HepG2 (cell line): ENCODE data around the gene ICAM2. TPM values are rescaled to one million over a fixed set of nuclear protein-coding genes. Genes with fewer than 3 reads are reported as not detected.

ENCODE experiments used
- ATAC-seq: fragments of 200-7000 bp; cut with Tn5 transposase; 3 replicates; pipeline ENCODE4 v1.9.1; 2020; ENCODE audit warnings: mild to moderate bottlenecking, moderate library complexity
- BruUV-seq: library from RNA; stranded (reverse); fragments of 400-500 nt; replicated peaks from 2 replicates; lab custom pipeline; 2021; lab: Mats Ljungman, UMichigan
- CTCF ChIA-PET: fragments of 300-600 bp; formaldehyde crosslinking; extraction: SDS; loops from one replicate; lab custom pipeline; 2021; ENCODE audit warnings: low total read pairs, inconsistent platforms, low intra/inter-chr PET ratio; lab: Yijun Ruan, JAX
- POLR2A ChIA-PET: fragments of 350-600 bp; sonication (Branson Sonifier 250); formaldehyde crosslinking; loops from one replicate; lab custom pipeline; 2020; ENCODE audit warnings: antibody characterized with exemption, inconsistent platforms; lab: Yijun Ruan, JAX
- DNase-seq: peaks from one replicate; pipeline ENCODE4 v3.0.0-alpha.2; 2015; ENCODE audit warnings: low spot score
- FAIRE-seq: peaks from 3 replicates; lab custom pipeline; 2011; peaks lifted over from hg19 to GRCh38; lab: Jason Lieb, UNC
- H2AFZ ChIP-seq: one replicate; pipeline ENCODE4 v1.6.1; 2011; ENCODE audit warnings: low read length, inconsistent platforms
- H3K27ac ChIP-seq: fragments of 300-600 bp; 3 replicates; pipeline ENCODE4 v1.8.0; 2011; ENCODE audit warnings: mixed run types, mild to moderate bottlenecking, mixed read lengths, low read length, inconsistent platforms; ENCODE audit not compliant: insufficient read depth; ENCODE audit errors: extremely low read length
- H3K27me3 ChIP-seq, 2 experiments: fragments of 200-600 bp in 1 of 2; 2 replicates in 1 of 2; 3 replicates in 1 of 2; pipeline versions ENCODE4 v1.6.0 to v1.8.0; 2011; ENCODE audit warnings: low read length in 2 of 2, mild to moderate bottlenecking in 2 of 2, moderate library complexity in 2 of 2, inconsistent platforms in 1 of 2; ENCODE audit not compliant: insufficient read depth in 2 of 2, control insufficient read depth in 1 of 2
- H3K36me3 ChIP-seq, 2 experiments: fragments of 200-600 bp in 1 of 2; replicated peaks in 1 of 2; 2 replicates in 1 of 2; 3 replicates in 1 of 2; pipeline versions ENCODE4 v1.5.1 to v1.8.0; 2011; ENCODE audit warnings: low read length in 2 of 2, inconsistent platforms in 1 of 2; ENCODE audit not compliant: insufficient read depth in 2 of 2, control insufficient read depth in 1 of 2
- H3K4me1 ChIP-seq: 2 replicates; pipeline ENCODE4 v1.5.1; 2012; ENCODE audit warnings: low read length, inconsistent platforms; ENCODE audit not compliant: insufficient read depth
- H3K4me2 ChIP-seq: 2 replicates; pipeline ENCODE4 v1.6.0; 2011; ENCODE audit warnings: low read depth, low read length, inconsistent platforms
- H3K4me3 ChIP-seq, 3 experiments: fragments of 200-600 bp in 1 of 3; sonication (generic), shearing (Covaris generic) in 1 of 3; replicated peaks in 1 of 3; 2 replicates each; pipeline ENCODE4 v1.5.1; 2011 to 2016; ENCODE audit warnings: low read length in 3 of 3, inconsistent platforms in 2 of 3, low read depth in 2 of 3, mild to moderate bottlenecking in 2 of 3, control low read depth in 1 of 3, mixed read lengths in 1 of 3; ENCODE audit not compliant: insufficient read depth in 1 of 3
- H3K79me2 ChIP-seq: one replicate; pipeline ENCODE4 v1.6.1; 2011; ENCODE audit warnings: low read length, inconsistent platforms; ENCODE audit not compliant: insufficient read depth
- H3K9ac ChIP-seq: 2 replicates; pipeline ENCODE4 v1.6.0; 2011; ENCODE audit warnings: mild to moderate bottlenecking, low read depth, low read length, inconsistent platforms; ENCODE audit not compliant: insufficient read depth
- H3K9me3 ChIP-seq: 2 replicates; pipeline ENCODE4 v1.5.1; 2012; ENCODE audit warnings: mild to moderate bottlenecking, low read length
- H4K20me1 ChIP-seq: 2 replicates; pipeline ENCODE4 v1.6.0; 2011; ENCODE audit warnings: inconsistent platforms, mild to moderate bottlenecking, low read length, moderate library complexity; ENCODE audit not compliant: insufficient read depth
- AFF4 ChIP-seq: sonication (generic); formaldehyde crosslinking; IDR thresholded peaks from 2 replicates; pipeline ENCODE4 v1.4.0; 2020; ENCODE audit warnings: missing genetic modification reagents
- ELF1 ChIP-seq: sonication (generic); formaldehyde crosslinking; IDR thresholded peaks from 2 replicates; pipeline ENCODE4 v1.4.0; 2020; ENCODE audit warnings: missing genetic modification reagents
- MIER3 ChIP-seq: IDR thresholded peaks from 2 replicates; pipeline ENCODE4 v1.6.1; 2016; ENCODE audit warnings: missing compliant biosample characterization, borderline replicate concordance
- NKX3-1 ChIP-seq: sonication (generic); formaldehyde crosslinking; IDR thresholded peaks from 2 replicates; pipeline ENCODE4 v1.5.0; 2020; ENCODE audit warnings: missing genetic modification reagents
- PPARG ChIP-seq: conservative IDR thresholded peaks from 2 replicates; pipeline ENCODE4 v1.6.1; 2016; ENCODE audit warnings: missing biosample characterization, missing genetic modification reagents
- RFX3 ChIP-seq: IDR thresholded peaks from 2 replicates; pipeline ENCODE4 v1.6.1; 2016; ENCODE audit warnings: missing biosample characterization, missing genetic modification reagents
- SNAPC2 ChIP-seq: sonication (generic); formaldehyde crosslinking; IDR thresholded peaks from 2 replicates; pipeline ENCODE4 v1.8.1; 2022; ENCODE audit warnings: mild to moderate bottlenecking, missing genetic modification reagents
- TGIF2 ChIP-seq: IDR thresholded peaks from 2 replicates; pipeline ENCODE4 v1.6.1; 2016; ENCODE audit warnings: control low read depth, missing compliant biosample characterization
- TP53 ChIP-seq: sonication (generic); formaldehyde crosslinking; conservative IDR thresholded peaks from 2 replicates; pipeline ENCODE4 v1.4.0; 2020; ENCODE audit warnings: missing genetic modification reagents
- YEATS4 ChIP-seq: sonication (generic); formaldehyde crosslinking; IDR thresholded peaks from 2 replicates; pipeline ENCODE4 v1.4.0; 2020; ENCODE audit warnings: missing genetic modification reagents, borderline replicate concordance
- ZFP1 ChIP-seq: IDR thresholded peaks from 2 replicates; pipeline ENCODE4 v1.6.1; 2016
- ZFP91 ChIP-seq: sonication (generic); formaldehyde crosslinking; IDR thresholded peaks from 2 replicates; pipeline ENCODE4 v1.9.0; 2022; ENCODE audit warnings: missing genetic modification reagents, mild to moderate bottlenecking, borderline replicate concordance
- ZFX ChIP-seq: sonication (generic); formaldehyde crosslinking; IDR thresholded peaks from 2 replicates; pipeline ENCODE4 v1.4.0; 2020; ENCODE audit warnings: mild to moderate bottlenecking, low read depth, missing genetic modification reagents, moderate library complexity
- ZNF747 ChIP-seq: sonication (generic); formaldehyde crosslinking; IDR thresholded peaks from 2 replicates; pipeline ENCODE4 v1.8.1; 2023; ENCODE audit warnings: missing genetic modification reagents, mild to moderate bottlenecking, borderline replicate concordance
- ZNF761 ChIP-seq: sonication (generic); formaldehyde crosslinking; conservative IDR thresholded peaks from 2 replicates; pipeline ENCODE4 v1.4.0; 2020; ENCODE audit warnings: mild to moderate bottlenecking, missing genetic modification reagents
- ZNF773 ChIP-seq: sonication (generic); formaldehyde crosslinking; IDR thresholded peaks from 2 replicates; pipeline ENCODE4 v1.4.0; 2020; ENCODE audit warnings: missing genetic modification reagents, borderline replicate concordance
- ZNF776 ChIP-seq: sonication (generic); formaldehyde crosslinking; IDR thresholded peaks from 2 replicates; pipeline ENCODE4 v1.4.0; 2020; ENCODE audit warnings: mild to moderate bottlenecking, missing genetic modification reagents
- ZNF790 ChIP-seq: sonication (generic); formaldehyde crosslinking; IDR thresholded peaks from 2 replicates; pipeline ENCODE4 v1.8.0; 2022; ENCODE audit warnings: missing genetic modification reagents, mild to moderate bottlenecking, borderline replicate concordance
- ZNF879 ChIP-seq: sonication (generic); formaldehyde crosslinking; IDR thresholded peaks from 2 replicates; pipeline ENCODE4 v1.8.1; 2023; ENCODE audit warnings: missing genetic modification reagents
- WGBS: methylation state at CpG from one replicate; pipeline ENCODE4 v1.1.6; 2017; ENCODE audit warnings: low lambda C conversion rate; 5-methylcytosine and 5-hydroxymethylcytosine counted together
- in situ Hi-C: cut with HindIII; loops from 2 replicates; pipeline ENCODE4 v1.10.0; 2017; ENCODE audit warnings: low pct_unique_long_range_greater_than_20kb; ENCODE audit not compliant: extremely low pct_ligation_motif_present
- intact Hi-C: fragments of 100-400 bp; cut with micrococcal nuclease; formaldehyde crosslinking; loops from one replicate; pipeline ENCODE4 v1.10.0; 2022; ENCODE audit not compliant: unreplicated experiment
- polyA plus RNA-seq, 8 experiments: library from polyadenylated mRNA; depleted of rRNA in 3 of 8; stranded (reverse) in 7 of 8; unstranded in 1 of 8; fragments of >200 nt; fragmentation: Illumina TruSeq in 4 of 8; extraction: Trizol in 4 of 8; gene quantifications; 2 replicates each; pipeline versions ENCODE4 v1.2.1 to v1.2.3, GENCODE V29; 2011 to 2016; ENCODE audit warnings: low read depth in 4 of 8, missing spikeins in 1 of 8, mixed read lengths in 1 of 8; ENCODE audit not compliant: insufficient read depth in 1 of 8
- total RNA-seq, 5 experiments: library from RNA; depleted of rRNA; stranded (reverse); fragments of >200 nt; fragmentation: Illumina TruSeq; extraction: Trizol; gene quantifications; 2 replicates each; pipeline ENCODE4 v1.2.3, GENCODE V29; 2016; ENCODE audit warnings: low read depth in 1 of 5

ICAM2 gene
- total and polyA plus RNA-seq, 2 of the 13 experiments (the other 11 are each of a cell fraction or from before 2014, with no cell fraction given), result 10.9 to 20.8 TPM

- no peak for TF ChIP-seq AFF4 (CRISPR knock-in tag)
- TF ChIP-seq NKX3-1 (CRISPR knock-in tag), result no peak
- no peak for TF ChIP-seq TP53
- no peak for TF ChIP-seq ZFP1
- TF ChIP-seq ZNF879, result no peak
These were observed 16.1 kb downstream of the ICAM2 start (continued) for GRCh38 chr17:64004218-64004770.

- Histone ChIP-seq H3K4me3 (no peak overlapping the region), H3K9ac (no peak overlapping the region), H3K4me1 (peaks cover 76% of the 10 kb centered on the region), H2AFZ (no peak overlapping the region), H3K79me2 (no peaks in the 10 kb centered on the region), H3K27ac (no peak overlapping the region), H4K20me1 (no peaks in the 10 kb centered on the region), H3K27me3 (peaks cover 0 to 3% of the 10 kb centered on the region in 2 experiments; a peak in 1 of 5 replicates), H3K9me3 (no peaks in the 10 kb centered on the region), H3K4me2 (no peak overlapping the region), H3K36me3 (no peaks in the 10 kb centered on the region)
- no peak for FAIRE-seq
- intact Hi-C loops (no loop called here), in situ Hi-C loops (no loop called here)
- DNase-seq, result no peak
- ChIA-PET POLR2A (no interaction called here), CTCF (no interaction called here)
- BruUV-seq, result no TSS peak
- ATAC-seq, result no peak
- WGBS, result 70% methylated on average over 12 of the region's 13 CpGs
- no peak for TF ChIP-seq ELF1 (CRISPR knock-in tag)
- no peak for TF ChIP-seq MIER3 (CRISPR knock-in tag)
- no peak for TF ChIP-seq ZNF747 (CRISPR knock-in tag)
- no peak for TF ChIP-seq ZNF773 (CRISPR knock-in tag)
- TF ChIP-seq RFX3 (CRISPR knock-in tag), result no peak
- TF ChIP-seq SNAPC2 (CRISPR knock-in tag), result no peak
- TF ChIP-seq ZNF761 (CRISPR knock-in tag), result no peak
- no peak for TF ChIP-seq ZFP91 (CRISPR knock-in tag)
- TF ChIP-seq TGIF2 (CRISPR knock-in tag), result no peak
- no peak for TF ChIP-seq YEATS4 (CRISPR knock-in tag)
- no peak for TF ChIP-seq ZNF776
- TF ChIP-seq ZNF790, result no peak
- no peak for TF ChIP-seq ZFX (CRISPR knock-in tag)
- no peak for TF ChIP-seq PPARG (CRISPR knock-in tag)
These were observed 16.8 kb downstream of the ICAM2 start for GRCh38 chr17:64003526-64004121.
